Ishikawa (cell line): ENCODE data around the gene POU3F2.

ENCODE experiments used
- CEBPB ChIP-seq: IDR thresholded peaks from 2 replicates; pipeline ENCODE4 v1.6.1; 2012
- CREB1 ChIP-seq: IDR thresholded peaks from 2 replicates; pipeline ENCODE4 v1.6.1; 2012; ENCODE audit warnings: low read depth
- EGR1 ChIP-seq: IDR thresholded peaks from 2 replicates; pipeline ENCODE4 v1.6.1; 2012
- EP300 ChIP-seq: IDR thresholded peaks from 2 replicates; pipeline ENCODE4 v1.6.1; 2012; ENCODE audit warnings: borderline replicate concordance
- FOXM1 ChIP-seq: IDR thresholded peaks from 2 replicates; pipeline ENCODE4 v1.6.1; 2012; ENCODE audit warnings: low read depth, borderline replicate concordance
- NFIC ChIP-seq: IDR thresholded peaks from 2 replicates; pipeline ENCODE4 v1.6.1; 2012
- RAD21 ChIP-seq: IDR thresholded peaks from 2 replicates; pipeline ENCODE4 v1.6.1; 2012; ENCODE audit warnings: low read depth
- TAF1 ChIP-seq: IDR thresholded peaks from 2 replicates; pipeline ENCODE4 v1.6.1; 2012; ENCODE audit warnings: low read depth, mild to moderate bottlenecking
- TCF12 ChIP-seq: IDR thresholded peaks from 2 replicates; pipeline ENCODE4 v1.6.1; 2012; ENCODE audit warnings: low read depth
- TEAD4 ChIP-seq: IDR thresholded peaks from 2 replicates; pipeline ENCODE4 v1.6.1; 2012
- YY1 ChIP-seq: IDR thresholded peaks from 2 replicates; pipeline ENCODE4 v1.6.1; 2012; ENCODE audit warnings: low read depth
- ZBTB7A ChIP-seq: IDR thresholded peaks from 2 replicates; pipeline ENCODE4 v1.6.1; 2012; ENCODE audit warnings: low read depth
- TF ChIP-seq, protein P1 (sequence below): IDR thresholded peaks from 2 replicates; pipeline ENCODE4 v1.6.1; 2012
- TF ChIP-seq, protein P2 (sequence below): IDR thresholded peaks from 2 replicates; pipeline ENCODE4 v1.6.1; 2012; ENCODE audit warnings: low read depth, mild to moderate bottlenecking
- TF ChIP-seq, protein P3 (sequence below): IDR thresholded peaks from 2 replicates; pipeline ENCODE4 v1.6.1; 2012

POU3F2 gene

DNA sequence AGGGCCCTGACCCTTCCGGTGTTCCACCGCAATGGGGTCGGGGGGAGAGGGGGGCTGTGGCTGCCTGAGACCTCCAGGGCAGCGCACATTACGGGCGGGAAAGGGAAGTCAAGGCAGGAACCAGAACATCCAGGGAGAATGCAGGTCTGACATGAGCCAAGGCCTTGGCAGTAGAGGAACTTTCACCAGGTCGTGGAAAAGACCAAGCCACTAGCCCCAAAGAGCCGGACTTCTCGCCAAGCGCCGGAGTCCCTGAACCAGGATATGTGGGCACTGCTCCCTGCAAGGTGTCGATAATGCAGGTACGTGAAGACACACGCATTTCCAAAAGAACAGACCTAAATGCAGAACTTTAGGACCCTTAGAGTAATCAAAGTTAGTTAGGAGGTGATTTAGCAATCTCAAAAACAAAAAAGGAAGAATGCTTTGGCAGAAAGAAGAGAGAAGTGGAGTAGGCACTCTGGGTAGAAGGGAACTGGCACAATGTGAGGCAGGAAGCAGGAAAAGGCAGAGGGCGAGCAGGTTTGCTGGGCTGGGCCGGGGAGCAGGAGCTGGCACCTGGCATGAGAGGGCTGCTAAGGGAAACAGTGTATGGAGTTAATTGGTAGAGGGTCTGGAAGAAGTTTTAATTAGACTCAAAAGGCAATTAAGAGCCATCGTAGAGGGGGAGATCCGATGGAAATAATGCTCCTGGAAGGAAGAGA is 14.3 kb downstream of the POU3F2 start:
- TF ChIP-seq CREB1 = no peak
- TF ChIP-seq, protein P1, sequence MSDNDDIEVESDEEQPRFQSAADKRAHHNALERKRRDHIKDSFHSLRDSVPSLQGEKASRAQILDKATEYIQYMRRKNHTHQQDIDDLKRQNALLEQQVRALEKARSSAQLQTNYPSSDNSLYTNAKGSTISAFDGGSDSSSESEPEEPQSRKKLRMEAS = no peak
- TF ChIP-seq, protein P2, sequence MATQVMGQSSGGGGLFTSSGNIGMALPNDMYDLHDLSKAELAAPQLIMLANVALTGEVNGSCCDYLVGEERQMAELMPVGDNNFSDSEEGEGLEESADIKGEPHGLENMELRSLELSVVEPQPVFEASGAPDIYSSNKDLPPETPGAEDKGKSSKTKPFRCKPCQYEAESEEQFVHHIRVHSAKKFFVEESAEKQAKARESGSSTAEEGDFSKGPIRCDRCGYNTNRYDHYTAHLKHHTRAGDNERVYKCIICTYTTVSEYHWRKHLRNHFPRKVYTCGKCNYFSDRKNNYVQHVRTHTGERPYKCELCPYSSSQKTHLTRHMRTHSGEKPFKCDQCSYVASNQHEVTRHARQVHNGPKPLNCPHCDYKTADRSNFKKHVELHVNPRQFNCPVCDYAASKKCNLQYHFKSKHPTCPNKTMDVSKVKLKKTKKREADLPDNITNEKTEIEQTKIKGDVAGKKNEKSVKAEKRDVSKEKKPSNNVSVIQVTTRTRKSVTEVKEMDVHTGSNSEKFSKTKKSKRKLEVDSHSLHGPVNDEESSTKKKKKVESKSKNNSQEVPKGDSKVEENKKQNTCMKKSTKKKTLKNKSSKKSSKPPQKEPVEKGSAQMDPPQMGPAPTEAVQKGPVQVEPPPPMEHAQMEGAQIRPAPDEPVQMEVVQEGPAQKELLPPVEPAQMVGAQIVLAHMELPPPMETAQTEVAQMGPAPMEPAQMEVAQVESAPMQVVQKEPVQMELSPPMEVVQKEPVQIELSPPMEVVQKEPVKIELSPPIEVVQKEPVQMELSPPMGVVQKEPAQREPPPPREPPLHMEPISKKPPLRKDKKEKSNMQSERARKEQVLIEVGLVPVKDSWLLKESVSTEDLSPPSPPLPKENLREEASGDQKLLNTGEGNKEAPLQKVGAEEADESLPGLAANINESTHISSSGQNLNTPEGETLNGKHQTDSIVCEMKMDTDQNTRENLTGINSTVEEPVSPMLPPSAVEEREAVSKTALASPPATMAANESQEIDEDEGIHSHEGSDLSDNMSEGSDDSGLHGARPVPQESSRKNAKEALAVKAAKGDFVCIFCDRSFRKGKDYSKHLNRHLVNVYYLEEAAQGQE = no peak
- no peak for TF ChIP-seq EGR1
- no peak for TF ChIP-seq TCF12
- TF ChIP-seq RAD21 = no peak
- no peak for TF ChIP-seq NFIC
- TF ChIP-seq FOXM1 = no peak
- TF ChIP-seq TAF1 = no peak
- TF ChIP-seq CEBPB = no peak
- TF ChIP-seq, protein P3, sequence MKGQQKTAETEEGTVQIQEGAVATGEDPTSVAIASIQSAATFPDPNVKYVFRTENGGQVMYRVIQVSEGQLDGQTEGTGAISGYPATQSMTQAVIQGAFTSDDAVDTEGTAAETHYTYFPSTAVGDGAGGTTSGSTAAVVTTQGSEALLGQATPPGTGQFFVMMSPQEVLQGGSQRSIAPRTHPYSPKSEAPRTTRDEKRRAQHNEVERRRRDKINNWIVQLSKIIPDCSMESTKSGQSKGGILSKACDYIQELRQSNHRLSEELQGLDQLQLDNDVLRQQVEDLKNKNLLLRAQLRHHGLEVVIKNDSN = no peak
- TF ChIP-seq ZBTB7A = no peak
- no peak for TF ChIP-seq YY1
- TF ChIP-seq TEAD4 = no peak
- TF ChIP-seq EP300 = no peak

DNA sequence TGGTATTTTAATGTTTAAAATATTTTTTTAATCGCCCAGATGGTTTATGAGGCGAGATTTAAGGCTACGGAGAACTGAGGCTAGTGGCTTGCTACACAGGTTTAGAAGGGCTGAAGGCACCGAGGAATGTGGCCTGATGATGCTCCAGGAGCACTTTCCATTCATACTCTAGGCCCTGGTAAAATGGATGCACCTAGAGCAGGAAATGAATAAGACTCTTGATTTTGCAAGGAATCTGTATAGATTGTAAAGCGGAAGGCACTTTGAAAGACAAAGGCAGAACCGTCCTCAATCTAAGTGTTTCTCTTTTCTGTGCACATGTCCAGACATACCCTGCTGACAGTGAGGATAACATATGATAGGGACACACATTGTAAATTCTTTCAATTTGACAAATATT is 30.1 kb downstream of the POU3F2 start:
- TF ChIP-seq ZBTB7A (no peak), EP300 (no peak), TAF1 (no peak), NFIC (no peak)

DNA sequence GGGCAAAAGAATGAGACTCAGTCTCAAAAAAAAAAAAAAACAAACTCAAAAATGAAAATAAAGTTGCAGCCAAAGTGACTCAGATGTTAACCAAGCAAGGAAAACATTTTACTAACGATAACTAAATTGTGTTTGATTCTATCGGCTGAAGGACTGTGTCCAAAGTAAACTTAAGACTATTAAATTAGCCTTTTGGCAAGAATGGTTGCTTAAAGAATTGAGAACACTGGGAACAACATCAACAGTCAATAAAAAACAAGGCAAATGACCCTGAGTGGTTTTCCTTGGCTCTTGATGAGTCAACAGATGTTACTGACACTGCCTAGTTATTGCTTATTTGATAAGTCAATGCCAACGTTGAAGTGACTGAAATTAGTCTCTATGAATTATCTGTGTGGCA is 36.7 kb downstream of the POU3F2 start:
- TF ChIP-seq FOXM1 (no peak), RAD21 (no peak), EGR1 (no peak), ZBTB7A (no peak), CEBPB (no peak), TEAD4 (no peak), YY1 (no peak), EP300 (no peak), NFIC (no peak), CREB1 (no peak), TAF1 (no peak)
- TF ChIP-seq, protein P3 = no peak

DNA sequence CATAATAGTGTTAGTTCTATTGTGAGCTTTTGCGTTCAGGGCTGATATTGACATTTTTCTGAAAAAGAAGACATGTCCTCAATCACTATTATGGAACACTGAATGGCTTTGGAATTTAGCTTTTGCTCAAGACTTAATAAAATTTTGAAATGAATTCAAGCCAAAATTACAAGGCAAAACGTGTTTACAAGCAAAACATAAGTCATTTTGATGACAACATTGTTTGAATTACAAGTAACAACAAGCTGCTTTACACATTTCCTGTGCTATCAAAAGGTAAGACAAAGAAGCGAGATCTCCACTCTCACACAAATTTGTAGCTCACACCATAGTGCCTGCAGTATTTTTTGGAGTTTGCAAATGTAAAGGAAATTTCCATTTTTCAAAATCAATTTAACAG is 37.4 kb downstream of the POU3F2 start:
- no peak for TF ChIP-seq TAF1
- no peak for TF ChIP-seq NFIC
- TF ChIP-seq EP300 = no peak

DNA sequence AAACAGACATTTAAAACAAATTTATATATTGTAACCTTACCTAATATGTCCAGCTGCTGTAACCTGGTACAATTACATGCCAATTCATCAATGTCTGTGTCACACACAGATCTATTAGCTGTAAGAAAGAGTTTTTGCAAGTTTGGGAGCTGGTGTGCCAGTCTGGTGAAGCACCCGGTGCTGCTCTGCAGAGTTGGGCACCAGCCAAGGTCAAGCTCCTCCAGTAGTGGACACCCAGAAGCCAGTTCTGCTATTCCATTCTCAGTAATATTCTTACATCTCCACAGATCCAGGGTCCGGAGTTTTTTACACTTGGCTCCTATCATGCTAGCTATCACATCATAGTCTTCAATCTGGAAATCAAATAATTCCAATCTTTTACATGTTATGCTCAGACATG is 41.0 kb downstream of the POU3F2 start:
- TF ChIP-seq NFIC (no peak), RAD21 (no peak), TCF12 (no peak), CEBPB (no peak), ZBTB7A (no peak), TAF1 (no peak), EP300 (no peak), EGR1 (no peak), YY1 (no peak), CREB1 (no peak), FOXM1 (no peak), TEAD4 (no peak)
- TF ChIP-seq, protein P1 = no peak
- TF ChIP-seq, protein P3 = no peak
- TF ChIP-seq, protein P2 = no peak

DNA sequence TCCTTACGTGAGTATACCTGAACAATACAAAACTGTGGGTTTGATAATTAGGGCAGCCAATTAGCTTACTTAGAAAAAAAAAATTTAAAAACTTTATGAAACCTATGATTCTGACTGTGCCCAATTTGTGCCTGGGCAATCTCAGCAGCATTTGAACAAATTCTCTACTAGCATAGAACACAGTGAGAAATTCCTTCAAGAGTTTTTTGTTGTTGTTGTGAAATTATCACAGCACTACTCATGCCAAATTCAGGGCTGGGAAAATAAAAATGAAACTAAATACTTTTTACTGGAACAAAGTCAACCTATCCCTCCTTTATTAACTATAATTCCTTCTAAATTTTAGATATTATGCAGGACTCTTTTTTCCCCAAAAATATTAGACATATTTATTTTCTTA is 42.9 kb downstream of the POU3F2 start:
- TF ChIP-seq TEAD4 (no peak), ZBTB7A (no peak)
- TF ChIP-seq, protein P3 = no peak
- TF ChIP-seq, protein P2 = no peak
